NCI-H526 (cell line): ENCODE data around the gene SLC22A2.

Source experiments
- DNase-seq, 2 experiments: peaks; one replicate each; lab custom pipeline; 2025; lab: John Stamatoyannopoulos, UW

The SLC22A2 gene

DNA sequence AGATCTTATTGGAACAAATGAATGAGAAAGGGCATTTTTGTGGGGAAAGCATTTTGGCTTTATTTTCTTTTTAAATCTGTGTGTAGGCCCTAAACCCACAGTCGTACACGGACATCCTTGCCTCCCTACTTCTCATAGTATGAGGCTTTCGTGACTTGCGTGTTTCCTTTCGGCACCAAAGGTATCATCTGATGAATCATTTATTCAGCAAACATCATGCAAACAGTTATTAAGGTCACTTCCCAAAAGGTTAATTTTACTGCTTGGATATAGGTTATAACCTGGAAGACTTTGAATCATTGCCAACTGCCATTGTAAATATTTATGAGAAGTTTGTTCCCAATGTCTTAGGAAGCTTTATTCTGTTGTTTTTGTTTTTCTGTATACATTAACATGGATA, 15.1 kb upstream of the SLC22A2 start:
- no peak for DNase-seq

- DNase-seq: no peak
Measured at GRCh38 chr6:160273196-160273595, 14.6 kb upstream of the SLC22A2 start.

DNA sequence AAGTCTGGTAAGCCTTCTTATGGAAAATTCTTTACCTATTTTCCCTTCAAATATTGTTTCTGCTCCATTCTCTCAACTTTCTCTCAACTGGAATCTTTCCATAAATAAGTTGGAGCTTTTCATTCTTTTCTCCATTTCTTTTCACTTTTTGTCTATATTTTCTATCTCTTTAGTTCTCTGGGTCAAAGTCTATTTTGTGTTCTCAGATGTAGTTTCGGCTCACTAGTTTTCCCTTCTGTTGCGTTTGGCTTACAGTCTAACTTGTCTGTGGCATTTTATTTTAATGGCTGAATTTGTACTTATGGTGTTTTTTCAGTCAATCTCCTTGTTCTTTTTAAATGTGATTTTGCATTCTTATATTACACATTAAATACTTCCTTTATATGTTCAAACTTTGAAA, 14.1 kb upstream of the SLC22A2 start:
- DNase-seq: no peak

DNA sequence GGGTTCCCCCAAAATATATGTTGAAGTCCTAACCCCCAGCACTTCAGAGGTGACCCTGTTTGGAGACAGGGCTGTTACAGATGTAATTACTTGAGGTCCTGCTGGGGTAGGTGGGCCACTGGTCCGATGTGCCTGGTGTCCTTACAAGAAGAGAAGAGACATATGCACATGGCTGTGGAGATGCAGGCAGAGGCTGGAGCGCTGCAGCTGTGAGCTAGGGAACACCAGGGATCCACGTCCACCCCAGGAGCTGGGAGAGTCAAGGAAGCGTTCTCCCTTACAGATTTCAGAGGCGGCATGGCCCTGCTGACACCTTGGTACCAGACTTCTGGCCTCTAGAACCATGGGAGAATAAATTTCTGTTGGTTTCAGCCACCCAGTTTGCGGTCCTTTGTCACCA, 11.7 kb upstream of the SLC22A2 start:
- DNase-seq: no peak

GRCh38 chr6:160269771-160270170, 11.2 kb upstream of the SLC22A2 start:
- no peak for DNase-seq

DNA sequence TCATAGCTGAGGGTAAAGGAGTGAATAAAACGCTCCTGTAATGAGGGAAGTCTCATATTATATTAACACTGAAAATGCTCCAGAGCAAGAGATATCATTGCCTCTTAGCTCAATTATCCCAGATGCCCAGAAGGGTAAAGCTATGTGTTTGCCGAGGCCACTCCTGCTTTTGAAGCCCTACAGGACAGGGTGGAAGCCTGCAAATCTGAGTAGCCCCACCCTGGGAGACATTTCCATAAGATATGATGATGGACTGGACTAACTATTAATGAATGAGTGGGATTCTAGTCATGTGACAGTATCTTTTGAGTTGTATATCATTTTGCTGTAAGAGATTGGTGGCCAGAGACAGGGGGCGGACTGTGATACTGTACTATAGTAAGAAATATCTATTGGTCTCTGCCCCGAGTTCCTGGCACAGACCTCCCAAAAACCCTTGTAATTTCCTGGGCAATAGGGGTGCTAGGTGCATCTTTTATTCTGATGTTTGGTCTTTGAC, 10.5 kb upstream of the SLC22A2 start:
- DNase-seq: no peak

GRCh38 chr6:160267102-160267501, 8.5 kb upstream of the SLC22A2 start:
- no peak for DNase-seq

DNA sequence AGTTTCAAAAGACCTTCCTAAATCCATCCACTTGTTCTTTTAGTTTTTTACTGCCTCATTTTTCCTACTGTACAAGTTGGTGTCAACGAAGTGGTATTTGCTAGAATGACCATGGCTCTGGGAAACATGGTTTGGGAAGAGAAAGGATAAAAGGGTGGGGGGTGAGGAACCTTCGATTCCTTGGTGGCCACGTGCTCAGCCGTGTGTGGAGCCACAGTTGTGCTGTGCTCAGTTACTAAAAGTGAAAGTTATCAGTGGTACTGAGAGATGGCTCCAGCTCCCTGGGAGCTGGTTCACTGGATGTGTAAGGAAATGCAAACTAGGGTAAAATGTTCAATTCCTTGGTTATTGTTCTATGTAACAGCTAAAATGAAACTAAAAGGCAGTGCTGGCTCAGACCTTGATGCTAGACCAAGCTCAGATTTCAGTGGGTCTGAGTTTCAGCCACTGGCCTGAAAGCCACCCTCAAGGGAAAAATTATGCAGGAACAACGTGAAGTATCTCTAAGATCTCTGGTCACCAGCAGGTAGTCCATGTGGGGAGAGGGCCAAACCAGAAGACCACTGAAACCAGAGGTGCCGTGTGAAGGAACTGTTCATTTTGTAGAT, 7.4 kb upstream of the SLC22A2 start:
- no peak for DNase-seq

- no peak for DNase-seq
Measured at GRCh38 chr6:160264061-160264612, 5.5 kb upstream of the SLC22A2 start.

DNA sequence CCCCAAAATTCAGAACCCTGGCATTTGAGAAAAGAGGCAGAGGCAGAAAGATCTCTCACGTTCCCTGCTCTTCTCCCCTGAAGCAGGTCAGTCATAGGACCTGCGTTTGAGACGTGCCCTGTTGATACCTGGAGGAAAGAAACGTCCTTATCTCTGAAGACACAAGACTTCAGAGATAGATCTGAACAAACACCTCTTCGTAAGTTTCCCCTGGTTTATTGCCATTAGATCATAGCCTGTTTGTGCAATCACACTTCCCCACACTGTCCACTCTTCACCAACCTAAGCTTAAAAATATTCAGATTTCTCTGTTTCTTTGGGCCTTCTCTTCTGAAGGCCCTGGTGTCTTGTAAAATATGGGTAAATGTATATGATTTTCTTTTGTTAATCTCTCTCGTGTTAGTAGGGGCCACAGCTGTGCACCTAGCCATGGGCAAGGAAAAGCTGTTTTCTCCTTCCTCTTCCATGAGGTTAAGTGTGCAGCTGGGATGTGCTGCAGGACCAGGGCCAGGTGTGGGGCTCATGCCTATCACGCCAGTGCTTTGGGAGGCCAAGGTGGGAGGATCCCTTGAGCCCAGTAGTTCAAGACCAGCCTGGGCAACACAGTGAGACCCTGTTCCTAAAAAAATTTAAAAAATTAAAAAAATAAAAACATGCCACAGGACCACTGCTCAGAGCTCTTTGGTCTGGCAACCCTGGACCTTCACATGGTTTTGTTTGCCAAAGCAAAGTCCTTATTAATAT, 4.7 kb upstream of the SLC22A2 start:
- DNase-seq: no peak

DNA sequence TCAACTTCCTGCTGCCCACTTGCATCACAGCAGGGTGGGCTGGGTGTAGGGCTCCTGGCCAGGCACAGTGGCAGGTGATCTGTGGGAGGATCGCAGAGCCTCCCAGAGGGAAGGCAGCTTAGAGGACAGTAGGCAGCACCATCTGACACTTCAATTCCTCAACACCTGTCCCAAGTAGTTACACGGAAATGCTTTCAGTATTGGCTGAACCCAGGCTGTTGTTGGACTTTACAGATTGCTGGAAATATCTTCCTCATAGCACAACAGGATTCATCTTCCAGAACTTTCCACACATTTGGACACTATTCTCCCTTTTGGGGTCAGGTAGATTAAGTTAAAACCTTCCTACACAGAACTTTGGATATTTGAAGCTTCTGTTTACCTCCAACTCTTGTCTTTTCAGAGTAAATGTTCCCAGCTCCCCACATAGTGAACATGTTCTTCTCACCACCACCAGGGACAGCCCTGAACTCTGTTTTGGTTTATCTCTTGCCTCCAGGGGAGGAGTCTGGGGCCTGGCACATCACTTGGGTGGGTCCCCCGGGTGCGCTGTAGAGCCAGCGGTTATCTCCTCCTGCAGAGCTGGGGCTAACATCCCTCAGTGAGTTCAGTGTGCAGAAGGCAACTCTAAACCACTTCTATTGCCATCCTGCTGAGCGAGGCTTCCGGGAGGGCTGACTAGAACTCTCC, 3.5 kb upstream of the SLC22A2 start:
- no peak for DNase-seq

DNA sequence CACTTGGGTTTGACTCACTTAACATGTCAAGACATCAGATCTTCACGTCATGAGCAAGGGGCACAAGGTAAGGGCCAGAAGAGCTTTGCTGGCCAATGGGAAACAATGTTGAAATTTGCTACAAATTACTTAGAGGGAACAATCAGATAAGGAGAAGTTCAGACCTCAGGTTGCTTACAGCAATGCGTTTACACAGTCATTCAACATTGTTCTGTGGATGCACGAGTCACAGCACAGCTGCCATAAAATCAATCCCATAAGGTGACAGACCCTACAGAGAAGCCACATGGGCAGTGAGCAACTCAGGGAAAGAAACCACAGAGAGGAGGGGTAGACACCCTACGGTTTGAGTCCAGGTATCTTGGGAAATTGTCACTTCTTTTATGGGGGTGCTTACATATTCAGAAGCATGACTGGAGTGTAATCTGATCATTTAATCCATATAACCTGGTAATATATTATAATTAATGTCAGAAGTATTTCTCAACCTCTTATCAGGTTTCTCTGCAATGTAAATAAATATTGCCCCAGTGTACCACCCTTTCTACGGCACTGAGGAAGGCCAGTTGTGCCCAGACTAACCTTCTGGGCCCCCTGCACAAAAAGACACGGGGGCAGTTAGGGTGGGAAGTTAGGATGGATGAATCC, 2.3 kb upstream of the SLC22A2 start:
- DNase-seq: no peak

- no peak for DNase-seq
Measured at GRCh38 chr6:160260367-160260766, 1.7 kb upstream of the SLC22A2 start.

- DNase-seq: no peak
Measured at GRCh38 chr6:160259598-160259997, 977 bp upstream of the SLC22A2 start.

DNA sequence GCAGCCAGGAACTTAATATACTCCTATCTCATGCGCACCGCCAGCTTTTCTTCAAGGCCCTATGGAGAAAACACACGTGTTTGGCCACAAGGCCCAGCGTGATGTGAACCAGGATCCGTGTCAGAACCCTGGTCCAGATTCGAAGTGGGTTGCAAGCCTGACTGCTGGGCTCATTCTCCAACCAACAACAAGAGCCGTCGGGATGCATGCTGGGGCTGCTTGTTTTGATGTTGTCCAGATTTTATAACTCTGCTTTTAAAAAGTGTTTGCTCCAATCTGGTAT, 463 bp upstream of the SLC22A2 start:
- DNase-seq: no peak

DNA sequence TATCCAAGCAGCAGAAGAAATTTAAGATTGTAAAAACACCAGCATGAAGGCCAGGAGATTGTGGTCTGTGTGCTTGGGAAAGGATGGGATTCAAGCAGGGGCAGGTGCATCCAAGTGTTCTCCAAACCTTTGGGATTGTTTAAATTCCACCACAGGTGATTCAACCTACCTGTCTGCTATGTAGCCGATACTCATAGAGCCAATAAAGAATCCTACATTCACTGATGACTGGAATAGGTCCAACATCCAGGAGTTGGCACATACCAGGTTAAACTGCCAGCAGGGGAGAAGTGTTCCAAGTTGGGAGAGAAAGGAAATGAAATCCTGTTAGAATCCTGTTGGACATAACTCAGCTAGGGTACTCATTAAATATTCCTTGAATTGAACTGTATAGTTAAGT, 2.2 kb downstream of the SLC22A2 start:
- DNase-seq: no peak

DNA sequence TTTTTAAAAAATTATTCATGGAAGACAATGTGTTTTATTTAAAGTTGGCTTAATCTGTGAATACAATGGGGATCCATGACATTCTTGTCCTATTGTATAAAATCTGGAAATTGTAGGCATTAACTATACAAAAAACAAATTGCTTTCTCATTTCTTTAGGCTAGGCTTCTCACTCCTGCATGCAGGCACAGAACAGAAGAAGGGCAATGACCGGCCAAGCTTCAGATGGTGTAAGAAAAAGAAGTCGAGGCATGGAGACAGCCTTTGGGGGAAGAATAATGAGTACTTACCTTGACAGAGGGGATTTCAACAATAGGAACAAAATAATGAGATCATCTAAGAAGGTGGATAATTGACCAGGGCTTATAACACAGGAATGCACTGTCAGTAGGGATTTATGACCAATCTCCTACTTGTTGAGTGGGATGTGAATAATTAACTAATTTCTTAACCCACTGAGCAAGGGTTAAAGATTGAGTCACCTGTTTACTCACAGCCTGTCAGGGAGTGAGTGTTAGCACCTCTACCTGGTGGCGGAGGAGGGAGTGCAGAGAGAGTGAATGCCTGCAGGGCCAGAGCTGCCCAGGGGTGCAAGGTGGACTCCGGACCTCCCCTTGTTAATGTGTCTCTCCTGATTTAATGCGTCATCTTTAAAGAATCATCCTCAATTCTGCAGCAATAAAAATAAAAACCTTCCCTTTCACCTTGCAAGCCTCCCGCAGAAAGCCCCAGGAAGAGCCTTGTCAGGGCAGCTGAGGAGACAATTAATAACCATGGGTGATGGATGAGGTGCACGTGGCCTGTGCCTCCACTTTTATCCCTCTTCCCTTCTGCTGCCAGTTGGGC, 3.9 kb downstream of the SLC22A2 start:
- no peak for DNase-seq

- no peak for DNase-seq
Measured at GRCh38 chr6:160253714-160254113, 4.9 kb downstream of the SLC22A2 start.

DNA sequence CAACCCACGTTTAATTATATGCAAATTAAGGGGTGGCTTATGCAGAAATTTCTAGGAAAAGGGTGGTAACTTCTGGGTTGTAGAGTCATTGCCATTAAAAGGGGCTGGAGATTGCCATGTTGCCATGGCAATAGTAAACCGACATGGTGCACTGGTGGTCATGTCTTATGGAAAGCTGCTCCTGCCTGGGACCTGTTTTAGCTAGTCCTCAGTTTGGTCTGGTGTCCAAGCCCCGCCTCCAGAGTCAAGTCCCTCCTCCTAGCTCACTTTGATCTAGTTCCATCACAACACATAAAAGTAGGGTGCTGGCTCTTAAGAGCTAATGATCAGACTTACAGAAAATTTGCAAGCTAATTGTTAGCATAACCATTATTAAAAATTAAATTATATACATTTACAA, 5.3 kb downstream of the SLC22A2 start:
- no peak for DNase-seq

DNA sequence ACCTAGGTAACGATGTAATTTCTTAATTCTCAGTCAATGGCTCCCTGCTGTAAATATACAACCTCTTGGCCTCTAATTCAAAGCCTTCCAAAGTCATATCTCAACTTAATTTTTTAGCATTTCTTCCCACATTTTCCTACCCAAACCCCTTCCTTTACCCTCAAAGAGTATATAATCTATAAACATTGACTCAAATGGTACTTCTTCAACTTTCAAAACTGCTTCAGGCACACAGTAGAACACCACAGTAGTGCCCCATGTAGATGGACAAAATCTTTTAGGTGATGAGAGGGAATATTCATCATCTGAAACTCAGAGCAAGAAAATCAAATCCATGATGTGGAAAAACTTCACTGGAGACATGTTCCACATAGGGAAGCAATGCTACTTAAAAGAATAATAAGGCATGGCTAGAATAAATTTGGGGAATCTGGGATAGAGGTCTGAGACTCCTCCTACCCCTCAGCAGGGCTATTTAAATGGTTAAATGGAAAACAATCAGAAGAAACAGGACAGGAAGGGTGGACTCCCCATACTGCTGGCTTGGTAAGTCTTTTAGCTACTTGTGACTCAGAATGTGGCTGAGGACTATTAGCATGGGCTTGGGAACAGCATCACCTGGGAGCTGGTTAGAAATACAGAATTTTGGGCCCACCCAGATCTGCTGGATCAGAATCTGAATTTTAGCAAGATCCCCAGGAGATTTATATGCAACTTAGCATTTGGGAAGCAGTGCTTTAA, 6.4 kb downstream of the SLC22A2 start:
- no peak for DNase-seq

- no peak for DNase-seq
Measured at GRCh38 chr6:160249671-160250070, 8.9 kb downstream of the SLC22A2 start.
